GM18520 (cell line): Measurements from ENCODE around the gene UBE3B.

Source experiments
- ATAC-seq: cut with Tn5 transposase; IDR thresholded peaks from one replicate; pipeline ENCODE4 v1.9.1; 2021; ENCODE audit not compliant: unreplicated experiment

Gene UBE3B

DNA sequence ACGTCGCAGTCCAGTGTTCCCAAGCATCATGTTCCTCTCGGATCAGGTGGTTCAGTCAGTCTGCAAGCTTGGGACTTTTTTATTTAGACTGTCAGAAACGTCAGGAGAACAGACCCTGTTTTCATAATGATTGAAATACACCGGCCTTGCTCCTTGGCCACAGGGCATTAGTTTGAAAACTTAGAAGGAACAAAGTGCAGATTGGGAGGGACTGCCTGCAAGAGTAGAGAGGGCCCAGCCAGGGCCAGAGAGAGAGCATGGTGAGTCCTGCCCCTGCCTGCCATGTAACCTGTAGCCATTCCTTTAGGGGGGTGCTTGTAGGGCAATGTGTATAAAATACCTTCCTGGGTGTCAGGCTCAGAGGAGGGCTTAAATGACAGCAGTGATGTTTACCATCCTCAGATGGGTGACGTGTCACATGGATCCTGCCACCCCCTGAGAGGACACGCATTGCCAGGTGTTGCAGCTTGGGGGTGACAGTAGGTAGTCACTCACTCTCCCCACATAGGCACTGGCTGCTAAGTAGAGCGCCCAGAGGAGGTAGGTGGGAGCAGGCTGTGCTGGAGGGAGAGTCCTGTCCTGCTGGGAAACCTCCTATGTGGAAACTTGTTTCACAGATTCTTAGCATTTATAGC, 50.2 kb downstream of the UBE3B start:
- ATAC-seq, result no peak

DNA sequence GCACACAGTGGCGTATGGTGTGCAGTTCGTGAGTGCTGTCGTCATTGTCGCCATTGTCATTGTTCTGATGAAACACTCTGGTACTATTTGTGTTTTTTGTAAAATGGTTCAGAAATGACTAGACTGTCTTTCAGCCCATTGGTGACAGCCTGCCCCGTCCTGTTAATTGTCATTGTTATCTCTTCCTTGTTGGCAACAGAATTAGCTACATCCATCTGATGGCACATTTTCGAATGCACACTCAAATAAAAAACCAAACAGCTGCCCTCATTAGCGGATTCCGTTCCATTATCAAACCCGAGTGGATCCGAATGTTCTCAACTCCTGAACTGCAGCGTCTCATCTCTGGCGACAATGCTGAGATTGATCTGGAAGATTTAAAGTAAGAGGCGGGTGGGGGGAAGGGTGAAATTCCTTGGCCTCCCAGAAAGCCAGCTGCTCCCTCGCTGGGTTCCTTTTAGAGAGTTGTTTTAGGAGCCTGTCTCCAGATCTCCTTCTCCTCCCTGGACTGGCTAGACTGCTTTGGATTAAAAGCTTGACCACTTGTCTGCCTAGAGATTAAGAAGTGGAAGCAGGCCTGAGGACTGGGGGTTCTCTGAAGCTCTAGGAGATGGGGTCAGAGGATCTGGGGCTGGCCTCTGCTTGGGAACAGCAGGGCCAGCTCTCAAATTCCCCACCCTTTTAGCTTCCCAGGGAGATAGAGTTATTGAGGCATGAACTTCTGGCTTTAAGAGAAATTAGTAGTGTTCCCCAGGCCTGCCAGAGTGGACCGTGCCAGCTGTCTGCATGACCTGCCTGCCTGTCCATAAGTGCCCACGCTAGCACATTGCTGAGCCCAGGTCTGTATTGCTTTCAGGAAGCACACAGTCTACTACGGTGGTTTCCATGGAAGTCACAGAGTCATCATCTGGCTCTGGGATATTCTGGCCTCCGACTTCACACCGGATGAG, 52.5 kb downstream of the UBE3B start:
- no peak for ATAC-seq

DNA sequence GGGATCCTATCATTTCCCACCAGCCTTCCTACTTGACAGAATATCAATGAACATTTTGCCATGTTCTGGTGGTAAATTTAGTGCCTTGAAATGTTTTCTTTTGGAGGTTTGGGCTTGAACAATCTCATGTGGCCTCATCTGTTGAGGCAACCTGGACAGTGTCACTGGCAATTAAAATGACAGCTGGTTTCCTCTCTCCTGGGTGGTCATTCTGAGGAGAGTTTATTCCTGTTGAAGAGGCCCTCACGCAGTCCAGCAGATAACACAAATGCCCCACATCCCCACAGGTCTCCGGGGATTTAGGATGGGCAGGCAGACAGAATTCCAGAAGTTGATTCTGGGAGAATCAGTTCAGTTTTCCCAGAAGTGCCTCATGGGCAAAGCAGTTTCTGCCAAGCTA, 54.0 kb downstream of the UBE3B start:
- ATAC-seq, result no peak

DNA sequence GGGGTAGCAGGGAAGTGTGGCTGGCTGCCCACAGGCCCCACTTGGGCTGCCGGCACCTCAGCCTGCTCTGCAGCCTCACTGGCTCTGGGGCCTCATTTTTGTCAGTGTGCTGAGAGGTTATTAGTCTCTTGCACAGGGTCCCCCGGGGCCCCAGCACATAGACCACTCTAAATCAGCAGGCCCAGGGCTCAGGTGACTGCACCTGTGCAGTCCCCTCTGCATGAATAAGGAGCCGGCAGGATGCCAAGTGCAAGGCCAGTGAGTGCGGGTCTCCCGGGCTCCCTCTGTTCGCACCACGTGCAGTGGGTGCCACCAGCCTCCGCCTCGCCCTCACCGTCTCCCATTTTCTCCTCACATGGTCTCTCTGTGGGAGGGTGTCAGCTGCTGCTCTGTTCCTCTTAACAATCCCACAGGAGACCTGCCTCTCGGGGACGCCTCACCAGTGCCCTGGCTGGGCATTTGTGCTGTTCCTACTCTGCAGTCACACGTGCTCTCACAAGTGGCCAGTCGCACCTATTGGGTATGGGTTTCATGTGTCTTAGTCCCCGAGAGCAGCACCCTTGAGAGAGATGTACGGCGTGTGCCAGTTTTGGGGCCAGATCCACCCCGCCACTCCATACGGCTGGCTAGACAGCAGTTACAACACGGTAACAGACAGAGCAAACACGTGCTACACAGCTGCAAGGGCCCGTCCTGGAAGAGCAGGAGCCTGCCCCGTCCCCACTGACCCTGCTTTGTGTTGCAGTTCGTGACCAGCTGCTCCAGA, 55.5 kb downstream of the UBE3B start:
- ATAC-seq, result no peak

DNA sequence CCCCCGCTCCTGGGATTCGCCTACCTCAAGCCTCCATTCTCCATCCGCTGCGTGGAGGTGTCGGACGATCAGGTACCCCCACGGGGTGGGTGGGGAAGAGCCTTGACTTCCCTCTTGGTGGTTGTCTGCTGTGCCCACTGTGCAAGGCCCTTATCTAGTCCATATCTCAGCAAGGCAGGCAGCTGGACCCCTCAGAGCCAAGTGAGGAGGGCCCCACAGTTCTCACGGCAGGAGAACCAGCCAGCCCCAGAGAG, 56.0 kb downstream of the UBE3B start:
- ATAC-seq, result no peak

DNA sequence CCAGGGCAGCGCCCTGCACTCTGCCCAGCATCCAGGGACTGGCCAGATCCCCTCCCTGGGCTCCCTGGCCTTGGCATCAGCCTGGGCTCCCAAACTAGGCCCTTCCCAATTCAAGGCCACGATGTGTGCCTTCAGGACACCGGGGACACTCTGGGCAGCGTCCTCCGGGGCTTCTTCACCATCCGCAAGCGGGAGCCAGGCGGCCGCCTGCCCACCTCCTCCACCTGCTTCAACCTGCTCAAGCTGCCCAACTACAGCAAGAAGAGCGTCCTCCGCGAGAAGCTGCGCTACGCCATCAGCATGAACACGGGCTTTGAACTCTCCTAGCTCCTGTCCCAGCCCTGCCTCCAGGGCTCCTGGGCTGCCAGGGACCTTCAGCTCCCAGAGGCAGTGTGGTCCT, 57.0 kb downstream of the UBE3B start:
- ATAC-seq, result no peak

DNA sequence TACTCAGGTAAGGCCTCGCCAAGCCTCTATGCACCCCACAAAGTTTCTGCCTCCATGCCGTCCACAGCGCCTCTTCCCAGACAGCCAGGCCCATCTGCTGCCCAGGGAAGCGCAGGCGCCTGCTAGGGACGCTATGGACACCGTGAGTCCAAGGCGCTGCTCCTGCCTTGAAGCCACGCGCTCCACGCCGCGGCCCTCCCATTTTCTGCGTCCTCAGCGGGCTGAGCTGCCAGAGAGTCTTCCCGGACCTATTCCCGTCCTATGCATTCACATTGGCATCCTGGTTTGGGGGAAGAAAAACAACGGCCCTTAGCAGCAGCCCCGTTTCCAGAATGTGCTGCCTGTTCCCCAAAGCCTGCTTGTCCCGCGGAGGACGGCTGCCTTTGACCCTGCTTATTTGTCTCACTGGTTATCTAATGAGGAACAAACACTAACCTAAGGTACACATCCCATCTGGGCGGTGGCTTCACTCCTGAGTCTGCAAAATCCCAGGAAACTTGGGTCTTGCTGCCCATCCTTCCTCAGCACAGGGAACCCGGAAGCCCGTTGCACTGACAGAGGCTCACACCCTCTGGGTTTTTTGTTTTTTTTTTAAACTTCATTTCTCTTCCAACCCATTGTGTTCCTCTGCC, 57.9 kb downstream of the UBE3B start:
- ATAC-seq, result no peak

DNA sequence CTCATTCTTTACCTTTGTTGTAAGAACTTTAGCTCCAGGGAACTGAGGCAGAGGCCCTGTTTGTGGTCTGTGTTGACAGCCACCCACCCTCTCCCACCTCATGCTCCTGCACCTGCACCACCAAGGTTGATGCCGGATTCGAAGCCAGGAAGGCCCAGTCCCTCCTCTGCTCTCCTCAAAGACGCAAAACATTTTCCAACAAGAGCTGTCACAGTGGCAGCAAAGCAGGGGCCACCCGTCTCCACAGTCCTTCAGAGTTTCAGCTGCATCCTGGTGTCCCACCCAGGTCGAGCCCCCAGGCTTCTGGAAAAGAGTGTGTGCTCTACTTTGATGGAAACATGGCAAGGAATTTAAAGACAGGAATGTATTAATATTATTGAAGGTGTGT, 58.4 kb downstream of the UBE3B start:
- ATAC-seq, result no peak

DNA sequence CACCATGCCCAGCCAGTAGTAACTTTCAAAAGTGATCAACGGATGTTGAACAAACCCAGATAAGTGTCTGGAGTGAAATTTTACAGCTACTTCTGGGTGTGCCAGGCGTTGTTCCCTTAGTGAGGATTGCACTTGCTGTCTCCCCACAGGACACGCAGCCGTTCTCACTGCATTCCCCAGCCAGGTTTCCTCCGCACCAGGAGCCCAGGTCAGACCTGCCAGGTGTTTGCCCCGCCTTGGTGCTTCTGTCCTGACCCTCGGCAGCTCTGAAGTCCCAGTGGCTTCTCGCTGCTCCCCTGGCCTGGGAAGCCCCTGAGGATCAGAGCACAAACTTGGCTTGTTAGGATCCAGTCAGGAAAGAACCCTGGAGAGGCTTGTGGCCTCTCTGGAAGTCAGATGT, 59.7 kb downstream of the UBE3B start:
- no peak for ATAC-seq

DNA sequence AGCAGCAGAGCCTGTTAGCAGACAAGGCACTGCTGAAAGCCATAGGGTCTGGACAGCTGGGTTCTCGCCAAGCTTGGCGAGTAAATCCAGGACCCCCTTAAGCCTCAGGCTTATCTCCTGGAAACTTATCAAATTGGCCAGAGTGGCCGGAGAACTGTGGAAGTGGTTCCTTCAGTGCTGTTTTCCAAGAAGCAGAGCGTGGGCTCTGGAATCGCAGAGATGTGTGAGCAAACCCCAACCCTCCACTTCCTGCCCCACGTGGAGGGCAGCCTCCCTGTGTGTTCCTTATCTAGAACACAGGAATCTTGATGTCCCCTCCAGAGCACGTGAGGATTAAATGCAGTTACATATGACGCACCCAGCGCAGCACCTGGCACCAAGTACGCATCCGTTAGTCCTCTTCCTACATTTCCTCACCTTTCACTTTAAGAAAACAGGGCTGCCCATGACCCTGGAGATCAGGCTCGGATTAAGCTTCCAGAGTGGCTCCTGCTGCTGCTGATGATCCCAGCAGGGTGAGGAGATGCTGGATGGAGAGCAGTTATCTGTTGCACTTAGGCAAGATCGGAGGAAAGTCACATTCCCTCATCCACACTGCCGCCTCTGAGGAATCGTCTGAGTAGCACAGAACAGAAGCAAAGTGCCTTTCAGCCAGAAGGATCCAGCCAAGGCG, 60.9 kb downstream of the UBE3B start:
- no peak for ATAC-seq

DNA sequence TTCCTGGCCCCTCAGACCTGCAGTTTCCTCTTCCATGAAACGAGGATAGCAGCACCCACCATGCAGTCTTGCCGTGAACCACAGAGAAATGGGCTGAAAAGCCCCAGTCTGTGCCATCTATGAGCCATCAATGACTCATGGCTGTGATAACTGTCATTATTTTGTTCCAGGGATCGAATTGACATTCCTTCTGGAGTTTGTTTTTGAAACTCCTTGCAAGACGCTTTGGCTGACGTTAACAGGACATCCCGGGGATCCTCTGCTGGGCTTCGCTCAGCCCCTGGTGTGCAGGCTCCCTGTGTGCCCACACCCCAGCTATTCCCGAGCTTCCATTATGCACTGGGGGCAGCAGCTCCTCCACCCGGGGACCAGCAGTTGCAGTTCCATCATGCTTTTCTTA, 62.1 kb downstream of the UBE3B start:
- ATAC-seq, result no peak

DNA sequence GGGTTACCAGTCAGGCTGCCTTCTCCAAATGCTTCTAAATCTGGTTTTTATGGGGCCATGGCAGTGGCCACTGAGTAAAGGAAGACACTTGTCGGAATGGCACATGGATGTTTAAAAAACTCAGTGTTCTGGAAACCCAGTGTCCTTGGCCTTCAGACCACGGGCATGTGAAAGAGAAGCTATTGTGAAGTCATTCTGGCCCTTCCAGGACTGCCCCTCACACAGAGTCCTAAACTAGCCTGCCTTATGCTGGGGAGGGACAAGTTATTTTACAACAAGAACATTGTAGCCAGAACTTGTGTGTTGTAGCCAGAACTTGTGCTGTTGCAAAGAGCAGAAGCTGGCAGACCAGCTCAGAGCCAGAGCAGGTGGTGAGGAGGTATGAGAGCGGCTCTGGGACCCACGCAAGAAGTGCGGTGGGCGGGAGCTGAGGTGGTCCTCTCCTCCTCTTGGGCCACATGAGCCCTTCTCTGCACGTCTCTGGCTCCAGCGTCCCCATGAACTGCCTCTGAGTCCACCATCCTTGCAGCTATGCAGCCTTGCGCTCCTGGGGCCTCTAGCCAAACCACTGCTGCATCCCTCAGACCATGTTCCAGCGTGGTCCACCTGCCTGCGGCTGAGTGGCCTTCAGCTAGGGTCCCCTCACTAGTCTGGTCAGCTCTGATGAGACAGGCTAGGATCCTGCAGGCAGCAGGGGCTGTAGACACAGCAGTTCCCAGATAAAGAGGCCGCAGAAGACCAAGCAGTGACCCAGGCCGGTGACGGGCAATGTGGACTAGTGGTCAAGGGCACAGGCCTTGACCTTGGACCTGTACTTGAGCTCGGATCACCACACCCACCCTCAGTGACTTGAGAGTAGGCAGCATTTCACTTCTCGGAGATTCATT, 63.3 kb downstream of the UBE3B start:
- ATAC-seq, result no peak

DNA sequence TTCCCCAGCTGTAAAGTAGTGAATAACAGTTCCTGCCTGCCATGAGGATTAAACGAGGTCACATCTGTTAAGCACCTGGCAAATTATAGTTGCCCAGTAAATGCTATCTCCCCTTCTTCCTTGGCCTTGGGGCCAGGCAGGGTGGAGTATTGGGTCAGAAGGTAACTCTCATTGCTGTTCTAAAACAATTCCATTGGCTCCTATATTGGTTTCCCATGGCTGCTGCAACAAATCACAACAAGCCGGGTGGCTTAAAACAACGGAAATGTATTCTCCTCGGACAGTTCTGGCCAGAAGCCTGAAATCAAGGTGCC, 63.9 kb downstream of the UBE3B start:
- ATAC-seq, result no peak

DNA sequence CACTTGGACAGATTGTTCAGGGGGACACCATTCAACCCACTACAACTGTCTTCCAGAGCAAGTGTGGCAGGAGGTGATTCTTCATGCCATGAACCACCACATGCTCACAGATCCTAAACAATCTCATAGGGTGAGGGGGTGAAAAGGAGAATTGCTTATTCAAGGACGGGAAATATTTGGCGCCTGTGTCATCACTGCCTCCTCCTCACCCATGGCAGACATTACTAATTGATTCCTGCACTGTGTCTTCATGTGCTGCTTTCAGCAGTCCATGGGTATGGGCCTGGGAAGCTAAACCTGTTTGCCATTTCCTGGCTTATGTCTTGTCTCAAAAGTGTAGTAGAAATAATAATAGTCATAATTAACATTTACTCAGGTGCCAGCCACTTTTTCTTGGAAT, 64.6 kb downstream of the UBE3B start:
- ATAC-seq, result no peak

DNA sequence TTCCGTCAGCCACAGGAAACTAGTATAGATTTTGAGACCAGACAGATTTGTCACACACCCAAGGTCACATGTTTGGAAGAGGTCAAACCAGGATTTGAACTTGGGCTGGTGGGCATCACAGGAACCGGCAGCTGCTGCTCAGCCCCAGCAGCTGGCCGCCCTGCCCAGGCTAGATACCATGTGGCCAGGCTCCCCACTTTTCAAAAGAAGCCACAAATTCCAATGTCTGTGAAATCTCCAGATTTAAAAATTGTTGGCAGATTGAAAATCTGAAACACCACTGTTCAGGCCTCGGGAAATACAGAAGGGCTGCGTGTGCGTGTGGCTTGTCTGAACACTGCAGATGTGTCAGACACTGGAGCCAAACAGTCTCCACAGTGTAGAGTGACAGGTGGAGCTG, 65.4 kb downstream of the UBE3B start:
- no peak for ATAC-seq

DNA sequence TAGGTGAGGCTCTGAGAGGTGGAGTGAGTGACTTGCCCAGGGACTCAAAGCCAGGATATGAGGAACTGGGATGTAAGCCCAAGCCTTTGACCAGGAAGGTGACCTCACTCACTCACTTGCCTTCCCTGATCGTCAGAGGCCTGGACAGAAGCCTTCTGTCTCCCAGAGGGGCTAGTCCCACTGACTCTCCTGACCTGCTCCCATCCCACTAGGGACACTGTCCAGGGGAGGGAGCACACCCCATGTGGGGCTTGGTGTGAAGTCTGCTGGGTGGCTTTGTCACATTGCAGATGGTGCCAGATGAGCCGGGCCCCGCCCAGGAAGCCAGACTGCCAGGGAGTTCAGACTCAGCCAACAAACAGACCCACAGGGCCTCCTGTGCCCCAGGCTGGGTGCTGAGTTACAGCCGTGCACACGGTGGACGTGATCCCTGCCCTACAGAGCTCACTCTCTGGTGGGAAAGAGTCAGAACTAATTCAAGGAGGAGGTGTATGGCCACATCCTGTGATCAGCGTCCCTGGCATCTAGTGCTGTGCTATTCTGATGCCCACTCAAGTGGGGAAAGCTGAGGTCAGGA, 67.6 kb downstream of the UBE3B start:
- ATAC-seq, result no peak

DNA sequence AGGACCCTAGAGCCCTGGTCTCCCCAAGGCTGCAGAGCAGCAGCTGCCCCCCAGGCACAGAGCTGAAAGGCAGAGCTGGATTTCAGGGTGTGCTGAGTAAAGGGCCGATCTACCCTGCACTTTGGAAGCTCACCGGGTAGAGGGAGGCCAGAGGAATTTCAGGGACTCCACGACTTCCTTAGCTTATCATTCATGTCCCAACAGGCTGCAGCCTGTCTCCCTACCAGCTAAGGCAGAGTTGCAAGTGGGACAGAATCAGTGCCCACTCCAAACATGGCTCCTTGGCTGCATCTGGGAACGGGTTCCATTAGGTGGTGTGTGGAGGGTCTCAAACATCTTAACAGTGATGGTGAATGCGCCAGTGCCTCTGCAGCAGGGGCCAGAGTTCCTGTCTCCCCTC, 68.4 kb downstream of the UBE3B start:
- no peak for ATAC-seq

DNA sequence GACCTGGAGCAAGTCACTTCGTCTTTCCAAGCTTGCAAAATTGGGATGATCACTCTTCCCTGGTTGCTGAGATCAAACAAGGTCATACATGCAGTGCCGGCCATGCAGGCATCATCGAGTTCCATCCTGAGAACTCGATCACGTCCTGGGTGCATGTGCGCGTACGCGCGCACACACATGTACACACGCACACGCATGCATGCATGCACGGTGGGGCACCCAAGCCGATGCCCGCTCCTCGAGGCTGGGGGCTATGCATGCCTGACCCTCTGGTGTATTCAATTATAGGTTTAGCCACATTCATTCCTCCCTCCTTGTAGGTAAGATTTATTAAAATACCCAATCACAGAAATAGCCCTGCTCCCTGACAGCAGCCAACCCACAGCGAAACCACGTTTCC, 69.9 kb downstream of the UBE3B start:
- ATAC-seq, result no peak

DNA sequence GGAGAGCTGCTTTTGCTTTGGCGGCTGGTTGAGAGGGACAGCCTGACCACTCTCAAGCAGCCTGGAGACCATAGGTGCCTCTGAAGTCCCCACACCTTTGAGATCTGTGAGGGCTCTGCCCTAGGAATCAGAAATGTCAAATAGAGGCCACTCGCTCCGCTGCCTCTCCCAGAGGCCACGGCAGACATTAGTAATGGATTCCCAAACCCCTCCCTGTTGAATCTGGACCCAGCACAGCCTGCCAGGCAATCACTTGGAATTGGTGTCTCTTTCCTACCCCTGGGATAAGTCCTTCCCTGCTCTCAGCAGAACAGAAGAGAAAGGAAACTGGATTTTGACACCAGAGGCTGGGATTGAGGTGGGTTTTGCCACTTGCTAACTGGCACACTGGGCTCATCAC, 70.8 kb downstream of the UBE3B start:
- ATAC-seq, result no peak
